ENCODE data around the gene DLG2. TPM values are rescaled to one million over a fixed set of nuclear protein-coding genes. Genes with fewer than 3 reads are reported as not detected.

DLG2 gene
- total and polyA plus RNA-seq, 4 donors = 0.30 to 5.5 (median 0.68) TPM

DNA sequence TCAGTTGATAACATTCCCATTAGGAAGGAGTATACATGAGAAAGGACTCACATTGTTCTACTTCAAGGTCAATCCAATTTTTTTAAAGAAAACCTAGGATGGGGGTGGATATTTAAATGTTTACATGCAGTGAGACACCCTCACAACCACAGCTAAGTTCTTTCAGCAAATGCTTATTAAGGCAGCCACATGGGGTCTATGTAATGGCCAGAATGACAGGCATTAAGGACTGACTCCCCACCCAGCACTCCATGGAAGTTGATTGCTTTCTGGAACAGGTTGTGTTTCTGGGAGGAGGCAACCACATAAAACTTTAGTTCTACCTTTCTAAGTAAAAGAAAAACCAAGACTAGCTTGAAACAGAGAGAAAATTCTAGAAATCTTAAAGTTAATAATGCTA is 1678.9 kb downstream of the DLG2 start:
- Histone ChIP-seq H3K36me3 (ENCODE audit: control insufficient read depth in 4 of 4, insufficient read depth in 3 of 4, low read depth in 1 of 4, low read length in 3 of 4) (no peaks in the 10 kb centered on the region), H3K9me3 (ENCODE audit: control insufficient read depth in 4 of 4, low read length in 3 of 4) (no peaks in the 10 kb centered on the region), H3K27ac (ENCODE audit: low read depth in 1 of 2, low read length in 2 of 2) (no peak overlapping the region), H3K4me1 (ENCODE audit: control insufficient read depth in 4 of 4, insufficient read depth in 4 of 4, low read length in 3 of 4) (no peaks in the 10 kb centered on the region), H3K4me3 (ENCODE audit: low read depth in 1 of 3, low read length in 3 of 3) (no peak overlapping the region), H3K27me3 (ENCODE audit: control insufficient read depth in 4 of 4, insufficient read depth in 4 of 4, low read length in 3 of 4) (no peaks in the 10 kb centered on the region), H3K9ac (ENCODE audit: low read depth in 1 of 2, low read length in 2 of 2) (no peak overlapping the region)
- DNase-seq (ENCODE audit: low spot score) = no peak
- TF ChIP-seq YY1 (IDR thresholded peaks at IDR 0.05) = no peak
- TF ChIP-seq SP1 (IDR thresholded peaks at IDR 0.05) = no peak
- no peak for TF ChIP-seq FOXA1 (IDR thresholded peaks at IDR 0.05)
- TF ChIP-seq RXRA (IDR thresholded peaks at IDR 0.05) = no peak
- TF ChIP-seq HNF4A (conservative IDR thresholded peaks at IDR 0.05) = no peak
- TF ChIP-seq EGR1 (IDR thresholded peaks at IDR 0.05; ENCODE audit: low read depth in 2 of 2) = no peak
- TF ChIP-seq REST (IDR thresholded peaks at IDR 0.05) = no peak
- TF ChIP-seq, protein P1, sequence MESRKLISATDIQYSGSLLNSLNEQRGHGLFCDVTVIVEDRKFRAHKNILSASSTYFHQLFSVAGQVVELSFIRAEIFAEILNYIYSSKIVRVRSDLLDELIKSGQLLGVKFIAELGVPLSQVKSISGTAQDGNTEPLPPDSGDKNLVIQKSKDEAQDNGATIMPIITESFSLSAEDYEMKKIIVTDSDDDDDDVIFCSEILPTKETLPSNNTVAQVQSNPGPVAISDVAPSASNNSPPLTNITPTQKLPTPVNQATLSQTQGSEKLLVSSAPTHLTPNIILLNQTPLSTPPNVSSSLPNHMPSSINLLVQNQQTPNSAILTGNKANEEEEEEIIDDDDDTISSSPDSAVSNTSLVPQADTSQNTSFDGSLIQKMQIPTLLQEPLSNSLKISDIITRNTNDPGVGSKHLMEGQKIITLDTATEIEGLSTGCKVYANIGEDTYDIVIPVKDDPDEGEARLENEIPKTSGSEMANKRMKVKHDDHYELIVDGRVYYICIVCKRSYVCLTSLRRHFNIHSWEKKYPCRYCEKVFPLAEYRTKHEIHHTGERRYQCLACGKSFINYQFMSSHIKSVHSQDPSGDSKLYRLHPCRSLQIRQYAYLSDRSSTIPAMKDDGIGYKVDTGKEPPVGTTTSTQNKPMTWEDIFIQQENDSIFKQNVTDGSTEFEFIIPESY (IDR thresholded peaks at IDR 0.05) = no peak
- TF ChIP-seq GABPA (IDR thresholded peaks at IDR 0.05 in 1 of 2, conservative IDR thresholded peaks at IDR 0.05 in 1 of 2) = no peak
- no peak for TF ChIP-seq MAX (IDR thresholded peaks at IDR 0.05)
- TF ChIP-seq HNF4G (IDR thresholded peaks at IDR 0.05) = no peak
- no peak for TF ChIP-seq TAF1 (conservative IDR thresholded peaks at IDR 0.05)
- no peak for TF ChIP-seq ATF3 (IDR thresholded peaks at IDR 0.05)
- TF ChIP-seq RAD21 (IDR thresholded peaks at IDR 0.05) = no peak
- no peak for TF ChIP-seq JUND (IDR thresholded peaks at IDR 0.05)
- no peak for TF ChIP-seq FOXA2 (IDR thresholded peaks at IDR 0.05)

GRCh38 chr11:83945976-83946375 is 1681.2 kb downstream of the DLG2 start:
- DNase-seq (ENCODE audit: low spot score) = no peak
- H3K36me3 ChIP-seq (ENCODE audit: control insufficient read depth in 4 of 4, insufficient read depth in 3 of 4, low read depth in 1 of 4, low read length in 3 of 4) = no peaks in the 10 kb centered on the region
- WGBS = 83% methylated on average over 7 of the region's 7 CpGs
- H3K9ac ChIP-seq (ENCODE audit: low read depth in 1 of 2, low read length in 2 of 2) = no peak overlapping the region
- no peak overlapping the region for H3K4me3 ChIP-seq (ENCODE audit: low read depth in 1 of 3, low read length in 3 of 3)
- TF ChIP-seq RXRA (IDR thresholded peaks at IDR 0.05) (no peak), TAF1 (conservative IDR thresholded peaks at IDR 0.05) (no peak), JUND (IDR thresholded peaks at IDR 0.05) (no peak), EGR1 (IDR thresholded peaks at IDR 0.05; ENCODE audit: low read depth in 2 of 2) (no peak), FOXA1 (IDR thresholded peaks at IDR 0.05) (no peak), GABPA (IDR thresholded peaks at IDR 0.05 in 1 of 2, conservative IDR thresholded peaks at IDR 0.05 in 1 of 2) (no peak), CTCF (IDR thresholded peaks at IDR 0.05; ENCODE audit: low read depth, low read length, missing input control) (no peak), RAD21 (IDR thresholded peaks at IDR 0.05) (no peak), HNF4G (IDR thresholded peaks at IDR 0.05) (no peak), ATF3 (IDR thresholded peaks at IDR 0.05) (no peak), YY1 (IDR thresholded peaks at IDR 0.05) (no peak)
- TF ChIP-seq, protein P1 (IDR thresholded peaks at IDR 0.05) = no peak
- no peak overlapping the region for H3K27ac ChIP-seq (ENCODE audit: low read depth in 1 of 2, low read length in 2 of 2)
- no peaks in the 10 kb centered on the region for H3K9me3 ChIP-seq (ENCODE audit: control insufficient read depth in 4 of 4, low read length in 3 of 4)
- H3K27me3 ChIP-seq (ENCODE audit: control insufficient read depth in 4 of 4, insufficient read depth in 4 of 4, low read length in 3 of 4) = no peaks in the 10 kb centered on the region
- no peaks in the 10 kb centered on the region for H3K4me1 ChIP-seq (ENCODE audit: control insufficient read depth in 4 of 4, insufficient read depth in 4 of 4, low read length in 3 of 4)
